Measurements from ENCODE around the gene TPMT. TPM values are rescaled to one million over a fixed set of nuclear protein-coding genes. Genes with fewer than 3 reads are reported as not detected.
"Not testable (repeated sequence)": the region's sequence is repeated elsewhere in the genome, so short reads cannot be mapped to it uniquely, and the experiment has no call there.

TPMT gene
- total RNA-seq, 1 experiment from 2014 or later, result 3.2 TPM

DNA sequence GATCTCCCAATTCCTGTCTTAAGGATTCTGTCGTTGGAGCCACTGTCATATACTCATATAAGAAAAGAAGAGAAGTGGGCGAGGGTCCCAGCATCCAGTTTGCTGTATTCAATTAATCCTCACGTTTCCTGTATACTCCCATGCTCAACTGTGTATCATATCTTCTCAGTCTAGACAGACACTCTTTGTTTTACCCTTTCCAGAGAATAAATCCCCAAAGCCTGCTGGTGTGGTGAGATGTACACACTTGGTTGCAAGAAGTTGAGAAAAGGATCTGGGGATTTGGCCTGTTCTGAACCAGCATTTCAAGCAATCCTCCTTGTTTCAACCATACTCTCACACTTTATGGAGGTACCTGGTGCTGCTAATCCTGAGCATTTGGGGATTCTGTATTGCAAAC, 3.1 kb downstream of the TPMT start:
- Histone ChIP-seq H3K4me3 (ENCODE audit: low read length) (no peak overlapping the region), H3K27ac (ENCODE audit: low read length) (no peak overlapping the region), H2AFZ (ENCODE audit: low read length) (no peak overlapping the region), H3K4me2 (ENCODE audit: low read depth, low read length, poor library complexity, severe bottlenecking) (no peak overlapping the region), H3K36me3 (ENCODE audit: insufficient read depth, low read length) (no peaks in the 10 kb centered on the region), H3K9me3 (ENCODE audit: low read length) (no peaks in the 10 kb centered on the region), H3K9me2 (replicated peaks; ENCODE audit: insufficient read depth, low read length) (no peaks in the 10 kb centered on the region), H3K79me2 (ENCODE audit: low read length) (peaks cover 6% of the 10 kb centered on the region), H3K9ac (ENCODE audit: low read length) (no peak overlapping the region), H4K20me1 (ENCODE audit: insufficient read depth, low read depth, low read length) (no peaks in the 10 kb centered on the region), H3K27me3 (ENCODE audit: low read length) (no peaks in the 10 kb centered on the region), H3K4me1 (ENCODE audit: low read length) (peaks cover 19% of the 10 kb centered on the region)
- DNase-seq, result no peak

DNA sequence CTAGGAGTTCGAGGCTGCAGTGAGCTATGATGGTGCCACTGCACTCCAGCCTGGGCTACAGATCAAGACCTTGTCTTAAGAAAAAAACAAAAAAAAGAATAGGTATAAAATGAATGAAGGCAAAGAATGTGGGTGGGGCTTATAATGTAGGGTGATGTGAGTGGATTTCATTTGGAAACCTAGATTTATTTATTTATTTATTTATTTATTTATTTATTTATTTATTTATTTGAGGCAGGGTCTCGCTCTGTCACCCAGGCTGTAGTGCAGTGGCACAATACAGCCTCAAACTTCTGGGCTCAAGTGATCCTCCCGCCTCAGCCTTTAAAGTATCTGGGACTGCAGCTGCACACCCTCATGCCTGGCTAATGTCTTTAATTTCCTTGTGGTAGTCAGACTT, 3.5 kb downstream of the TPMT start:
- H3K79me2 ChIP-seq (ENCODE audit: low read length); H3K4me2 ChIP-seq (ENCODE audit: low read depth, low read length, poor library complexity, severe bottlenecking); DNase-seq; H3K4me3 ChIP-seq (ENCODE audit: low read length); H2AFZ ChIP-seq (ENCODE audit: low read length); H3K9ac ChIP-seq (ENCODE audit: low read length); H3K9me3 ChIP-seq (ENCODE audit: low read length); H3K27ac ChIP-seq (ENCODE audit: low read length); H3K27me3 ChIP-seq (ENCODE audit: low read length); H3K9me2 ChIP-seq (replicated peaks; ENCODE audit: insufficient read depth, low read length); H4K20me1 ChIP-seq (ENCODE audit: insufficient read depth, low read depth, low read length); H3K36me3 ChIP-seq (ENCODE audit: insufficient read depth, low read length): not testable (repeated sequence)
- peaks cover 15% of the 10 kb centered on the region for H3K4me1 ChIP-seq (ENCODE audit: low read length)

DNA sequence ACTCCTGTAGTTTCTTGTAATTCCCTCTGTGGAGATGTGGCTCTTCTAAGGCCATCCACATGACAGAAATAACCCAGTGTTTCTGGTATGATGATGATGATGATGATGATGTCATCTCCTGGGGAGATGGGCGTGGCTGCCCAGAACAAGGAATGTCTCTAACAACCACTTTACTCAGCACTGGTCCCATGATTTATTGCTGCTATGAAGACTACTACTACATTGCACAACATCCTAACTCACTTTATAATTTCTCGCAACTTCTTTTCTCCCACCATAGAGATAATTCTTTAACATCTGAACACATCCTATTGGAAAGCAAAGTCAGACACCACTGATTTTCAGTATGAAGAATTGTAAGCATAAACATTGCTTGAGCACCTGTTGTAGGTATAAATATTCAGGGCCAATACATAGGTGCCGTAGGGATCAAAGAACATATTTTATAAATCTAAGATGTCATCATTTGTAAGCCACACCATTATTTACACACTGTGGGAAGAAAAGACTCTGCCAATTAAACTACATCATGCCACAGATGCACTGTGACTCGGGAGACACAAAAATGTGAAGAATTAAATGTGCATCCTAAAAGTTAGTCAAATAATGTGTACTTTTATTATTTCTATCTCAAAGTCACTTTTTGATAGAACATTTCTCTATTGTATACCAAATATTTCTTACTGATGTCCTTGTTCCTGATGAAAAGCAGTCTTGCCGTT, 6.4 kb downstream of the TPMT start:
- no peaks in the 10 kb centered on the region for H3K9me3 ChIP-seq (ENCODE audit: low read length)
- H3K4me1 ChIP-seq (ENCODE audit: low read length), result no peaks in the 10 kb centered on the region
- no peak overlapping the region for H3K9ac ChIP-seq (ENCODE audit: low read length)
- H3K36me3 ChIP-seq (ENCODE audit: insufficient read depth, low read length), result no peaks in the 10 kb centered on the region
- no peaks in the 10 kb centered on the region for H3K79me2 ChIP-seq (ENCODE audit: low read length)
- H3K27ac ChIP-seq (ENCODE audit: low read length), result no peak overlapping the region
- H3K27me3 ChIP-seq (ENCODE audit: low read length), result no peaks in the 10 kb centered on the region
- no peak for DNase-seq
- H4K20me1 ChIP-seq (ENCODE audit: insufficient read depth, low read depth, low read length), result no peaks in the 10 kb centered on the region
- no peak overlapping the region for H3K4me3 ChIP-seq (ENCODE audit: low read length)
- H2AFZ ChIP-seq (ENCODE audit: low read length), result no peak overlapping the region
- H3K4me2 ChIP-seq (ENCODE audit: low read depth, low read length, poor library complexity, severe bottlenecking), result no peak overlapping the region
- no peaks in the 10 kb centered on the region for H3K9me2 ChIP-seq (replicated peaks; ENCODE audit: insufficient read depth, low read length)

DNA sequence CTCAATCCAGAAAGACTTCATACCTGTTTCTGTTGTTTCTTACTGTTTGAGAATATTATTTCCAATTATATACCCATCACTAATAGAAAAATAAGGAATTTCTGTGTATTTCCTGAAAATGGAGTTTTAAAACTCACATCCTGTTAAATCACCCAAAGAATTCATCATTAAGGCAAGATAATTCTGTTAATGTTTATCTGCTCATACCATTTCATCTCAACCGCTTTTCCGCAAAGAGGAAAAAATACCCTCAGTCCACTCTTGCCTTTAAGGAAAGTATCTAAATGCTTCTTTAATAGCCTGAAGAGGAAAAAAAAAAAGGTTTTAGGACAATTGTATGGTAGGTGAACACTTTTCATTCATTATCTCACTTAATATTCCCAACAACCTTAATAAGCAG, 7.3 kb downstream of the TPMT start:
- Histone ChIP-seq H3K79me2 (ENCODE audit: low read length) (no peaks in the 10 kb centered on the region), H3K9ac (ENCODE audit: low read length) (no peak overlapping the region), H3K27me3 (ENCODE audit: low read length) (no peaks in the 10 kb centered on the region), H4K20me1 (ENCODE audit: insufficient read depth, low read depth, low read length) (no peaks in the 10 kb centered on the region), H3K36me3 (ENCODE audit: insufficient read depth, low read length) (no peaks in the 10 kb centered on the region), H3K4me2 (ENCODE audit: low read depth, low read length, poor library complexity, severe bottlenecking) (no peak overlapping the region), H3K4me3 (ENCODE audit: low read length) (no peak overlapping the region), H2AFZ (ENCODE audit: low read length) (no peak overlapping the region), H3K27ac (ENCODE audit: low read length) (no peak overlapping the region), H3K4me1 (ENCODE audit: low read length) (no peaks in the 10 kb centered on the region), H3K9me3 (ENCODE audit: low read length) (no peaks in the 10 kb centered on the region), H3K9me2 (replicated peaks; ENCODE audit: insufficient read depth, low read length) (no peaks in the 10 kb centered on the region)
- DNase-seq, result no peak

DNA sequence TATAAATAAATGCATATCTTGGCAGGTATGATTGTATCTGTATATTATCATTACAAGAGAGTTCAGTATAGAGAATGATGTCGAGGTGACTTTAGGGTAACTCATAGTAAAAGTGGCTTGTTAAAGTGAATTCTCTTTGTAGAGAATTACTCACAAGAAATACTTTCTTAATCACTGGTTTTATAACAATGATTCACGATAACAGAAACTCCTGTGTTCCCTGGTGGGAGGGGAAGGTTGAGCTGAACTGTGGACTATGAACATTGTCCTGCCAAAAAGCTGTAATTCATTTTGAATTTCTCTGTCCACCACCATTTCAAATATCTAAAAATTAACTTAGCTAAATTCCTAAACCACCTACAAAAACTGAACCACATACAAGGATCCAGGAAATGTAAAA, 7.7 kb downstream of the TPMT start:
- Histone ChIP-seq H3K4me3 (ENCODE audit: low read length) (no peak overlapping the region), H3K4me2 (ENCODE audit: low read depth, low read length, poor library complexity, severe bottlenecking) (no peak overlapping the region), H4K20me1 (ENCODE audit: insufficient read depth, low read depth, low read length) (no peaks in the 10 kb centered on the region), H3K9me2 (replicated peaks; ENCODE audit: insufficient read depth, low read length) (no peaks in the 10 kb centered on the region), H3K27ac (ENCODE audit: low read length) (no peak overlapping the region), H3K36me3 (ENCODE audit: insufficient read depth, low read length) (no peaks in the 10 kb centered on the region), H3K4me1 (ENCODE audit: low read length) (no peaks in the 10 kb centered on the region), H3K27me3 (ENCODE audit: low read length) (no peaks in the 10 kb centered on the region), H3K9ac (ENCODE audit: low read length) (no peak overlapping the region), H3K9me3 (ENCODE audit: low read length) (no peaks in the 10 kb centered on the region), H3K79me2 (ENCODE audit: low read length) (no peaks in the 10 kb centered on the region), H2AFZ (ENCODE audit: low read length) (no peak overlapping the region)
- no peak for DNase-seq

DNA sequence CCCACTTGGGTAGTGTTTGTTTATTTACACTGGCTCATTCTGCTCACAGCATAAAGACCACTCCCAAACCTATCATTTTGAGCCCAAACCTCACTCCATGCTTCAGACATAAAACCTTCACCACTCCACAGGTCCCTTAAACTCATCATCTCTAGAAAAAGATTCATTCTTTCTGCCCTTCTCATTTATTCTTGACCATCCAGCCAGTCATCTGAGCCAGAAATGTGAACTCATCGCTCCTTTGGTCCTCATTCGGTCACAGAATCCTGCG, 12.4 kb downstream of the TPMT start:
- Histone ChIP-seq H3K4me3 (ENCODE audit: low read length) (no peak overlapping the region), H3K4me1 (ENCODE audit: low read length) (no peaks in the 10 kb centered on the region), H3K27me3 (ENCODE audit: low read length) (no peaks in the 10 kb centered on the region), H2AFZ (ENCODE audit: low read length) (no peak overlapping the region), H3K79me2 (ENCODE audit: low read length) (no peaks in the 10 kb centered on the region), H4K20me1 (ENCODE audit: insufficient read depth, low read depth, low read length) (no peaks in the 10 kb centered on the region), H3K9ac (ENCODE audit: low read length) (no peak overlapping the region), H3K4me2 (ENCODE audit: low read depth, low read length, poor library complexity, severe bottlenecking) (no peak overlapping the region), H3K27ac (ENCODE audit: low read length) (no peak overlapping the region), H3K36me3 (ENCODE audit: insufficient read depth, low read length) (no peaks in the 10 kb centered on the region), H3K9me2 (replicated peaks; ENCODE audit: insufficient read depth, low read length) (no peaks in the 10 kb centered on the region), H3K9me3 (ENCODE audit: low read length) (no peaks in the 10 kb centered on the region)
- DNase-seq, result no peak

DNA sequence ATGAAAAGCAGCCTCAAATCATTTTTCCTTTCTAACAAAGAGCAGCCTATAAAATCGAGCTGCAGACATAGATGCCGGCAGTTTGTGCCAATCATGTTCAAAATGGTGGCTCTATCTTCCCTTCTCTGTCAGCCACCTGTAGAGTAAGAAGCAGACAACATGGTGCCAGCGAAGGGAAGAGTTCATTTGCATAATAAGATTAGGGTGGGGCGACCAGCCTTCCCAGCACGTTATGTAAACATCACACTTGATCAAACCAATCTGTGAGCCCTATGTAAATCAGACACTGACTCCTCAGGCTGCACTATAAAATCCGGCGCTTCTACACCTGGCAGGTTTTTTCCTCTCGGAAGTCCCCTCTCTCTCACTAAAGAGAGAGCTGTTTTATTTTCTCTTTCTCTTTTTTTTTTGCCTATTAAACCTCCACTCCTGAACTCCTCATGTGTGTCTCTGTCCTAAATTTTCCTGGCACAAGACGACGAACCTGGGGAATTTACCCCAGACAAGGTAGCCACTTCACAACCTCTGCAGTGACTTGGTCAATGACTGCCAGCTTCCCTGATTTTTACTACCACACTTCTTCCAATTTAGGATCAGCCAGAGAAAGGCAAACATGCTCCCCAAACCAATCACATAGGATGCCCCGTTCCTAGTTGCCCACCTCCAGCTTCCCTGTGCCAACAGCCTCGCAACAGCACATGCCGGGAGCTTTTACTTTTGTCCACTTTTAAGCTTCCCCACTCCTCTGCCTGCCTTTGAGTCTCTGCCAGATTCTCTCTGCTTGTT, 12.9 kb downstream of the TPMT start:
- Histone ChIP-seq H3K27ac (ENCODE audit: low read length) (no peak overlapping the region), H3K9me2 (replicated peaks; ENCODE audit: insufficient read depth, low read length) (no peaks in the 10 kb centered on the region), H3K9ac (ENCODE audit: low read length) (no peak overlapping the region), H3K79me2 (ENCODE audit: low read length) (no peaks in the 10 kb centered on the region), H3K4me3 (ENCODE audit: low read length) (no peak overlapping the region), H3K4me2 (ENCODE audit: low read depth, low read length, poor library complexity, severe bottlenecking) (no peak overlapping the region), H3K36me3 (ENCODE audit: insufficient read depth, low read length) (no peaks in the 10 kb centered on the region), H3K4me1 (ENCODE audit: low read length) (no peaks in the 10 kb centered on the region), H3K9me3 (ENCODE audit: low read length) (no peaks in the 10 kb centered on the region), H4K20me1 (ENCODE audit: insufficient read depth, low read depth, low read length) (no peaks in the 10 kb centered on the region), H2AFZ (ENCODE audit: low read length) (no peak overlapping the region), H3K27me3 (ENCODE audit: low read length) (no peaks in the 10 kb centered on the region)
- DNase-seq, result no peak

DNA sequence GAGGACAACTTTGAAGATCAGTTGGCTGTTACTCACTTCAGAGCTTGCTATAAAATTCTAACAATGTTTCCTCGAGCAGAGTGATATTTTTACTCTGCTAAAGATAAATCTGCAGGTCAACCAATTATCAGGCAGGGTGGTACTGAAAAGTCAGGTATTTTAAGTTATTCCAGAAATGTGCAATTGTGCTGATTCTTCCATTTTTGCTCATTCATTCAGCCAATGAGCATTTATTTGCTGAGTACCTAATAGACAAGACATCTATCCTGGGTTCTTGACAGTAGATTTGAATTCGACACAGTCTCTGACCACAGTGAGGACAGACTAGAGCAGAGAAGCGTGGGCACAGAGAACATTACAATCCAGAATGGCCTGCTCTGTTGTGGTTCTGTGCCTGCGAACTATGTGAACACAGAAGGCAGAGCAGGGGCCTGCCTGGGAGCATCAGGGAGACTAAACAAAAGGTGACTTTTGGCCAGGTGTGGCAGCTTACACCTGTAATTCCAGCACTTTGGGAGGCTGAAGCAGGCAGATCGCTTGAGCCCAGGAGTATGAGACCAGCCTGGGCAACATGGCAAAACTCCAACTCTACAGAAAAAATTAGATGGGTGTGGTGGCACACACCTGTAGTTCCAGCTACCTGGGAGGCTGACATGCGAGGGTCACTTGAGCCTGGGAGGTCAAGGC, 14.8 kb downstream of the TPMT start:
- no peak overlapping the region for H3K4me3 ChIP-seq (ENCODE audit: low read length)
- H2AFZ ChIP-seq (ENCODE audit: low read length), result no peak overlapping the region
- no peaks in the 10 kb centered on the region for H3K9me2 ChIP-seq (replicated peaks; ENCODE audit: insufficient read depth, low read length)
- no peaks in the 10 kb centered on the region for H3K36me3 ChIP-seq (ENCODE audit: insufficient read depth, low read length)
- H3K9me3 ChIP-seq (ENCODE audit: low read length), result no peaks in the 10 kb centered on the region
- no peak overlapping the region for H3K9ac ChIP-seq (ENCODE audit: low read length)
- DNase-seq, result no peak
- no peaks in the 10 kb centered on the region for H3K4me1 ChIP-seq (ENCODE audit: low read length)
- H3K4me2 ChIP-seq (ENCODE audit: low read depth, low read length, poor library complexity, severe bottlenecking), result no peak overlapping the region
- H3K27me3 ChIP-seq (ENCODE audit: low read length), result no peaks in the 10 kb centered on the region
- H4K20me1 ChIP-seq (ENCODE audit: insufficient read depth, low read depth, low read length), result no peaks in the 10 kb centered on the region
- no peaks in the 10 kb centered on the region for H3K79me2 ChIP-seq (ENCODE audit: low read length)
- H3K27ac ChIP-seq (ENCODE audit: low read length), result no peak overlapping the region

Measured in Karpas-422 (cell line).